ENCODE data around the gene SLC16A4. TPM values are rescaled to one million over a fixed set of nuclear protein-coding genes. Genes with fewer than 3 reads are reported as not detected.
"Not testable (repeated sequence)": the region's sequence is repeated elsewhere in the genome, so short reads cannot be mapped to it uniquely, and the experiment has no call there.

SLC16A4 gene
- total RNA-seq, 2 donors from 2014 or later = 4.7 to 8.9 TPM

DNA sequence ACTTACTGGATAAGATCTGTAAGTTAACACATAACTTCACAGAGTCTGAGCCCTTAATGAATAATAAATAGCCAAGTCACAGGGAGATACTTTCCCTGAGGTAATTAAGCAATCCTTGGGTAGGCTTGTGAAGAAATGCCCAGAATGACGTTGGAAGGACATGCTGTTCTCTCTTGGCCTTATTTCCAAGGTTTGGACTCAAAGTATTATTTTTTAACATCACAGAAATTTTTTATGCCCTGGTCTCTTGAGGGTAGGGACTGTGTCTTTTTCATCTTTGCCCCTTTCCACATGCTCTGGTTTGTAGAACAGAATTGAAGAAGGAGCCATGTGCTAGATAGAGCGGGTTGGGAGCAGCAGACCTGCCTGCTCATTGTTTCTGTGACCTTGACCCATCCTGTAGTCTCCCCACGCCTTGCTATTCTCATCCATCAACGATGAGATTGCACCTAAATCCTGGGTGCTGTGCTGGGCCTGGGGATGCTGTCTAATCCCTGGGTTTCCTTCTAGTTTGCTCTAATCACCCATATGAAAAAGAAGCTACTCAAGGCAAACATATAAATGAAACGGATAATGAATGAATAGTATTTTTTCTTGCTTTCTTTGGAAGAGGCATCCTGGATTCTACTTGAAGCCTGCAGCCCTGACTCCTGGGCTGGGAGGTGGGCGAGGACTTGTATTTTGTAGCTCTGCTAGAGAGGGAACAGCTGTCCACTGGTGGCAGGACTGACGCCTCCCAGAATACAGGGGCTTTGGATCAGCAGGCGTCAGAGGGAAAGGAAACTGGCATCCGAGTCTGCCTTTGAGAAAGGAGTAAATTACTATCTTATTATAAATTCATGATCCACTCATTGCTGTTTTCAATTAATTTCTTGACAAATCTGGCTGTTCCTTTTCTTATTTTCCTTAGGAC, 34.1 kb upstream of the SLC16A4 start:
- no peaks in the 10 kb centered on the region for H3K27me3 ChIP-seq
- H3K4me1 ChIP-seq = peaks cover 0 to 18% of the 10 kb centered on the region in 2 donors
- no peak overlapping the region for H3K4me3 ChIP-seq
- H3K27ac ChIP-seq = peak overlapping the region; percentile 26 to 56
- H3K36me3 ChIP-seq = no peaks in the 10 kb centered on the region
- no peaks in the 10 kb centered on the region for H3K9me3 ChIP-seq
- TF ChIP-seq, protein P1, sequence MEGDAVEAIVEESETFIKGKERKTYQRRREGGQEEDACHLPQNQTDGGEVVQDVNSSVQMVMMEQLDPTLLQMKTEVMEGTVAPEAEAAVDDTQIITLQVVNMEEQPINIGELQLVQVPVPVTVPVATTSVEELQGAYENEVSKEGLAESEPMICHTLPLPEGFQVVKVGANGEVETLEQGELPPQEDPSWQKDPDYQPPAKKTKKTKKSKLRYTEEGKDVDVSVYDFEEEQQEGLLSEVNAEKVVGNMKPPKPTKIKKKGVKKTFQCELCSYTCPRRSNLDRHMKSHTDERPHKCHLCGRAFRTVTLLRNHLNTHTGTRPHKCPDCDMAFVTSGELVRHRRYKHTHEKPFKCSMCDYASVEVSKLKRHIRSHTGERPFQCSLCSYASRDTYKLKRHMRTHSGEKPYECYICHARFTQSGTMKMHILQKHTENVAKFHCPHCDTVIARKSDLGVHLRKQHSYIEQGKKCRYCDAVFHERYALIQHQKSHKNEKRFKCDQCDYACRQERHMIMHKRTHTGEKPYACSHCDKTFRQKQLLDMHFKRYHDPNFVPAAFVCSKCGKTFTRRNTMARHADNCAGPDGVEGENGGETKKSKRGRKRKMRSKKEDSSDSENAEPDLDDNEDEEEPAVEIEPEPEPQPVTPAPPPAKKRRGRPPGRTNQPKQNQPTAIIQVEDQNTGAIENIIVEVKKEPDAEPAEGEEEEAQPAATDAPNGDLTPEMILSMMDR (IDR thresholded peaks at IDR 0.05) = no peak
- no peak for DNase-seq (ENCODE audit: low spot score)

DNA sequence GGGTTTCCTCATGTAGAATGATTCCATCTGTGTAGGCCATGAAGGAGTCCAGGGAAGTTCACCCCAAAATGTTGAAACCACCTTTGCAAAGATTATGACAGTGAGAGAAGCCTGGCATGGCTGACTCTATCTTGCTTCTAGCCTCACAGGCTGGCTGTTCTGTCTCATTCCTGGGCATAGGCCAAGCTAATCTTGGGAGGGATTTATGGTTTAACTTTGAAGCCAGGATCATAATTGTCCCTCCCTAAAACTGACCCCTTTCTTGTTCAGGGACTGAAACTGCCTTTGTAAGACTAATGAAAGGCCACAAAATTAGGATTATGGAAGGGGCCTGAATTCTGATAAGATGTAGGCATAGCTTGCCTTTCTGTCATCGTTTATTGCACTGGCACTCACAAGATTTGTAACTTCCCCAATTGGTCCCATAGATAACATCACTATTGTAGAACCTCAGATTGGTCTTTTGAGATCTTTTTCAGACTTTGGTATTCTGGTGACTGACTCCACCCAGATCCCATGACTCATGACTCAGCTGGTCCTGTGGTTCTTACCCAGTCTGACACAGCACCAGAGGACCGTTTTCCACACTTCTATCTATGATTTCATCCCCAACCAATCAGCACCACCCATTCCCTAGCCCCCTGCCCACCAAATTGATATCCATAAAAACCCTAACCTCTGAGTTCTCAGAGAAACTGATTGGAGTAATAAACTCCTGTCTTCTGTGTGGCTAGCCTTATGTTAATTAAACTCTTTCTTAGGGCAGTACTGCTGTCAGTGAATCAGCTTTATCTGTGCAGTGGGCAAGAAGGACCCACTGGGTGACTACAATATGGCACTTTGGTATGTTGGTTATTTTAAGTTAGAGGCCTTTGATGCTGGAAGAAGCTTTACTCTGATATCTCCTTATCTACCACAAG, 30.3 kb upstream of the SLC16A4 start:
- Histone ChIP-seq H3K36me3 (no peaks in the 10 kb centered on the region), H3K9me3 (no peaks in the 10 kb centered on the region), H3K27me3 (no peaks in the 10 kb centered on the region), H3K4me1 (peaks cover 0 to 18% of the 10 kb centered on the region in 2 donors), H3K4me3 (no peak overlapping the region), H3K27ac (peak overlapping the region; percentile 17 to 38)
- TF ChIP-seq, protein P1 (IDR thresholded peaks at IDR 0.05) = no peak
- no peak for DNase-seq (ENCODE audit: low spot score)

DNA sequence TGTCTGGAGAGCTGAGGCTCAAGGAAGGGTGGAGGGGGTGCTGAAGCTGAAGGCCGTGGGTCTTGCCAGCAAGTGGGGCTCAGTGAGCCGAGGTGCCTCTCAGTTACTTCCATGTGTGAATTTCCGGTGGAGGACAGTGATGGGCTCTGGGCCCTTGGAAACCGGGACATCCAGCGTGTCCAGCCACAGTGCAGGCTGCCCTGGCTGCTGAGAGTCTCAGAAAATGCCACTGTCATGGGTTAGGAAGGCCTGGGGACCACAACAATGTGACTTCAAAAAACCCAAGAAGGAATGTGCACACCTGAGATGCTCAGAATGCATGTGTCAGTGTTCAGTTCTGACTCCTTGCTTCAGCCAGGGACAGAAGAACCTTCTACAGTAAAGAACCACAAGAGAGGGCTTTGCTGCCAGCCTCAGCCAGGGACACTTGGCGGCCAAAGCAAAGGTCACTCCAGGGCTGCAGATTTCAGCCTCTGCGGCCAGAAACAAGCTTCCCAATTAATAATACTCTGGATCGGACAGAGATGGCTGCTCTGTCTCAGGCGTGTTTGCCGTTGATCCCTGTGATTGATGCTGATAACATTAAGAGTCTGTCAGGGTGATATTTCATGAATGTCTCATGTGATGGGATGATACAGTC, 29.3 kb upstream of the SLC16A4 start:
- TF ChIP-seq, protein P1 (IDR thresholded peaks at IDR 0.05) = no peak
- H3K9me3 ChIP-seq = no peaks in the 10 kb centered on the region
- H3K36me3 ChIP-seq = no peaks in the 10 kb centered on the region
- H3K4me1 ChIP-seq = peaks cover 0 to 9% of the 10 kb centered on the region in 2 donors
- DNase-seq (ENCODE audit: low spot score) = no peak
- H3K4me3 ChIP-seq = no peak overlapping the region
- peak overlapping the region; percentile 17 to 38 for H3K27ac ChIP-seq
- H3K27me3 ChIP-seq = no peaks in the 10 kb centered on the region

DNA sequence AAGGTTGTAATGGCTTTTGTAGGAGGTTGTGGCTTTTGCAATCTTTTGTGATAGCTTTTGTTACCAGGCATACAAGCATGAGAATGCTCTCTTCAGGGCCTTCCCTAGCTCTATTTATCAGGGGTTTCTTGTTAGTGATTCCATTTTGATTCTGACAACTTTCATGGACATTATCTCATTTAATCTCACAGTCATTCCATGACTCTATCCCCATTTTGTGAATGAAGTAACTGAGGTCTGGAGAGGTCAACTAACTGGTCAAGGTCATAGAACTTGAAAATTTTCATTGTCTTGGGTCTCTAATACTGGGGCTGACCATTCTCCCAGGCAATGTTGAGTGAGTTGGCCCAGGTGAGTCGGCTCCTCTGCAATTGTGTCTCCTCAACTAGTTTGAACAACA, 27.9 kb upstream of the SLC16A4 start:
- H3K9me3 ChIP-seq = no peaks in the 10 kb centered on the region
- no peak overlapping the region for H3K4me3 ChIP-seq
- no peak for DNase-seq (ENCODE audit: low spot score)
- H3K4me1 ChIP-seq = peaks cover 0 to 4% of the 10 kb centered on the region in 2 donors
- no peak overlapping the region for H3K27ac ChIP-seq
- TF ChIP-seq, protein P1 (IDR thresholded peaks at IDR 0.05) = no peak
- H3K27me3 ChIP-seq = no peaks in the 10 kb centered on the region
- no peaks in the 10 kb centered on the region for H3K36me3 ChIP-seq

DNA sequence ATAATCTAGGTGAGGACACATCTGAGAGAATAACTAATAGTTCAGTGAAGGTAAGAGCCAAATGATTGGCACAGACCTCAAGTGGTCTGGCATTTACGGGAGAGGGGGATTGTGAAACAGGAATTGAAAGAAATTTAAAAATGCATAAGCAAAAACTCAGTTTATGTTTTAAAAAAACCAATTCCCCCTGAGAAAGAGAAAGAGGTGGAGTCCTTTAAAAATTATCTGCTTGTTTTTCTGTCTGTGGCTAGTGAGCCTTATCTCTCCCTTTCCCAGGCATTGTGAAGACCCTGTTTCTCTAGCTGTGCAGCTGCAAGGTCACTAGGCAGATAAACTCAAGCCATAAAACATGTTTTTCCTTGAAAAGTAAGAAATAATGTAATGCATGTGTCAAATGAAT, 22.2 kb upstream of the SLC16A4 start:
- H3K36me3 ChIP-seq; H3K27me3 ChIP-seq; H3K9me3 ChIP-seq; H3K4me3 ChIP-seq; H3K27ac ChIP-seq; DNase-seq (ENCODE audit: low spot score): not testable (repeated sequence)
- H3K4me1 ChIP-seq = peaks cover 0 to 11% of the 10 kb centered on the region in 2 donors
